ENCODE results near the gene DSPP.

Gene DSPP

DNA sequence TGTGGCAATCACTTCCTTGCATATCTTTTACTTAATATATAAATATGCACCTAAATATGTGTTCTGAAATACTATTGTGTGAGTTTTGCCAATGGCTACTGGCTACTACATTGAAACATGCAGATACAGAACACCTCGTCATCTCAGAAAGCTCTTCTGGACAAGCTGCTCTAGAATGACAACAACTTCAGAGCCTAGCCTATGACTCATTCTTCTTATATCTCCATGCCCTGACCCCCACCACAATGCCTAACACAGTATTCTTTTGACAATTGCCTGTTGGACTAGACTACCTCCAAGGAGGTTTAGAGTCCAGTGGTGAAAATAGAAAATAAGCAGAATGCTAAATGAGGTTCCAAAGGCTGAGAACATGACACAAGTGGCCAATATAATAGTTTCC is 24.1 kb downstream of the DSPP start:
- no peak for DNase-seq

DNA sequence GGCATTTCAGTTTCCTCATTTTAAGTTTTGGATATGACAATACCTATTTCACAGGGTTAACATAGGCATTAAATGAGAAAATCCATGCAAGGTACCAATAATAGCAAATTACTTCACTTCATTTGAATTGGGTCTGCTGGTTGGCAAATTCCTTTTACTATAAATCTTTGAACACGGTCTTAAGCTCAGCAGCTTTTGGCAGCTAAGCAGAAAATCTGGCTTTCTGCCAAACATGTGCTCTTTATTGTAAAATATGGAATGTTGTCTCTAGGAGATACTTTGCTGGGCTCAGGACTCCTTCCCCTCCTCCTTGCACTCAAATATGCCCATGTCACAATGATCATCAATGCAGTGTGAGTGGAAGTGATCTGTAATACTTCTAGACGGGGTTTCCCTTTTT is 24.9 kb downstream of the DSPP start:
- peak; percentile 55 for DNase-seq

DNA sequence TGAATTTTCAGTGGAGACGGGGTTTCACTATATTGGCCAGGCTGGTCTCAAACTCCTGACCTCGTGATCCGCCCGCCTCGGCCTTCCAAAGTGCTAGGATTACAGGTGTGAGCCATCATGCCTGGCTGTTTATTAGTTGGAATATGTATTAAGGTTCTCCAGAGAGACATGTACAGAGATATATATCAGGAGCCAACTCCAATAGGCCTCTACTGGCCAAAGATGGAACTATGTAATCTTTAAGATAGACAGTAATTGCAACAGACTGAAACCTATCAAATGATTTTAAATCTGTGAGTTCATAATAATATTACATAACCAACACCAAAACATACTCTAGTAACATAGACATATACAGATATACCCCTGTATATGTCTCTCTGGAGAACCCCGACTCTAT is 36.0 kb downstream of the DSPP start:
- no peak for DNase-seq

DNA sequence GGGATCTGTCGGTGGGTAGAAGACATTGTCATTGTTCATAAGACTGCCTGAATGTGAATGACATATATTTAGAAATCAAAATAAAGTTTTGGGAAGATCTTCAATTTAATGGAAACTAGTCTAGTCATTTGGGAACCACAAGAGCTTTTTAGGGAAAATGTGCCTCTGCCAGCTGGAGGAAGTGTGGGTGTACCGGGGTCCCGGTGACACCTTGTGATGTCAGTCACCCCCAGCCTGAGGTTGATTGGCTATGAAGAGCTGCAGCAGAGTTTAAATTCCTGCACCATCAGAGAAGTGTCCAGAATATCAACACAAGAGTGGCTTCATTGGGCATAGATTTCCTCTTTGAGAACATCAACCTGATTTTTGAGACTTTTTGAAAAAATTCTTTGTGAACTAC is 41.7 kb downstream of the DSPP start, which contains the start of gene DMP1:
TSS of gene DMP1 (plus strand) at position 301 of the 400 bp plus-strand sequence. CDS start 6,213 bp downstream, outside the sequence.
- DNase-seq, result no peak

DNA sequence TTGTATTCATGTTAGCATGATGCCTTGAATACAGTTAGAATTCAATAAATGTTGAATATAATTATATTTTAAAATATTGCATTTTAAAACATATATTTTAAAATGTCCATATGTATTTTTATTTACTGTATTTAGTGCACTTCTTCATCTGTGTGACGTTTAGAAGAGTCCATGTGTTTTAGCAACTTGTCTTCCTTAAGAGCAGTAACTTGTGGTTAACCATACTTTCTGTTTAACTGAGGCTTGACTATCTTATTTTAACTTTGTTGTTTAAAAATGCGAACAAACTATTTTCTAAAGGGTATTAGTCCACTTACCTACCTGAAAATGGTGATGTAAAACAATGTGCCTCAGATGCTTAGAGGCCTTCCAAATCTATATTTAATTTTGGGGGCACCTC is 42.6 kb downstream of the DSPP start:
- no peak for DNase-seq

DNA sequence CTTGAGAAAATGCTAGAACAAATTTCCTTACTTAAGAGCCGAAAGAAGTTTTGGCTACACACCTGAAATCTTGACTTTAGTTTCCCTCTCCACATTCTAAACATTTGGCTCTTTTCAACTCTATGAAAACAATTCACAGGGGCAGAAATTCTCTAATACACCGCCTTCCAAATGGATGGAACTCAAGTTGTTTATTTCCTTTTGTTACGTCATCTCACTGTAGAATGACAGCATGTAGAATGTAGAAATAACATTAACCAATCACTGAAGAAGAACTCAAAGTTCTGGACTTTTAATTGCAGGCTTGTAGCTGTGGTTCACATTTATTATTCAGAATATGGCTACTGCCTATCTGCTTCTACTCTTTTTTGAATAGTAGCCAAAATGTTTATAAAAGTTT is 43.6 kb downstream of the DSPP start:
- DNase-seq, result no peak

DNA sequence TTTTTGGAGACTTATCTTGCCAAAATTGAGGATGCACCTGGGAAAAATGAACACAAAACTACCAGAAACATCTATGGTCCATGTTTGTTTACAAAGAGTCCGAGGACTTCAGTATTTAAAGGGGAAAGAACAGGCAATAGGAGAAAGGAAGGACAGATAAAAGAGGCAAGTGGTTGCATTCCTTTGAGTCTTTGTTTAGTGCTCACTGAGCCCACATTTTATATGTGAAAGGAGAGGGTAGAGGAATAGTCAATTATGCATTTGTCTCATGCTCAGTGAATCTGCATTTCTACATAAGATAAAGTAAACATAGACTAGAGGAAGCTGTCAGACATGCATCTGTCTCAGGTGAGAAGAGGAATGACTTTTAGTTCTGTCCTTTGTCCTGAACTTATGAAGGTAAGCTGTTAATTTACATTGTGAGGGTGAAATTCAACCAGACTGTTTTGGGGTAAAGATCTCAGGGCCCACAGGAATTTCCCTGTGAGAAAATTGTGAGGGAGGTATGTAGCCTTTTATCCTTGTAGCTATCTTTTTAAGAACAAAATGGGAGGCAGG is 46.2 kb downstream of the DSPP start:
- DNase-seq, result no peak

DNA sequence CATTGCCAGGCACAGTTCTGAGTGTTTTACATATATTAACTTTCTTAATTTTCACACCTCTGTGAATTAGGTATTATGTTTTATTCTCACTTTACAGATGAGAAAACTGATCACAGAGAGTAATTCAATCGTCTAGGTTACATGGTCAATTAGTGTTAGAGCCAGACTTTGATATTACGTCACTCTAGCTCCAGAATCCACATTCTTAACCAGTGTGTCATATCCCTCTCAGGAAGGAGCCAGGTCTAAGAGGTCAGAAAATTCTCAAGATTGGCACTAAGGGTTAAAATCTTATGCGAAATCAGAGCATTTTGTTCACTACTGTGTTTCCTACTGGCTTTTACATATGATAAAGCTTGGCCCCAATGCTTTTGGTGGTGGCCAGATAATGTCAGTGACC is 49.2 kb downstream of the DSPP start:
- DNase-seq, result no peak

DNA sequence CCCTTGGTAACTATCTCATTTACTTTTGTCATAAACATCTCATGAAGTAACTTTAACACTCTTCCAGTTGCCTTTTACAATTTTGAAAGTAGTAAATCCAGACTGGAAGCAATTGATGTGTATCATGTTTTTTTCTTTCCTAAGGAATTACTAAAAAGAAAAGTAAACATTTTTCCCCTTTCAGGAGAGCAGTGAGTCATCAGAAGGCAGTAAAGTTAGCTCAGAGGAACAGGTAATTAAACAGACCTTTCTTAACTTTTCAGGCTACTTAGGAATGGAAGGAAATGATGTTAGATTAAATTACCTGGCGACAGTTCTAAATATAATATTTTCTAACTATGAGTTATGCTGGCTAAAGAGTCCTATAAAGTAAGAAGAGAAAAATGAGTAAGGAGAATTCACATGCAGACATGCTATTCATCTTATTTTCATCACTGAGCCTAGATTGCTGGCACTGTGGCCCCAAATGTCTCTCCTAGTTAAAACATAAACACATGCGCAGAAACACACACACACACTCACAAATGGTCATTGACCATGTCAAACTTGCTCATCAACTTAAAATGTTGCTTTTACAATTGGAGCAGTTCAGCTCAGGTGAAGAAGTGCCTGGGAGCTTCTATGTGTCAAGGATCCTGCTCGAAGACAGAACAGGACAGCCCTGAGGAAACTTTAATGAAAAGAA is 51.1 kb downstream of the DSPP start:
- no peak for DNase-seq

DNA sequence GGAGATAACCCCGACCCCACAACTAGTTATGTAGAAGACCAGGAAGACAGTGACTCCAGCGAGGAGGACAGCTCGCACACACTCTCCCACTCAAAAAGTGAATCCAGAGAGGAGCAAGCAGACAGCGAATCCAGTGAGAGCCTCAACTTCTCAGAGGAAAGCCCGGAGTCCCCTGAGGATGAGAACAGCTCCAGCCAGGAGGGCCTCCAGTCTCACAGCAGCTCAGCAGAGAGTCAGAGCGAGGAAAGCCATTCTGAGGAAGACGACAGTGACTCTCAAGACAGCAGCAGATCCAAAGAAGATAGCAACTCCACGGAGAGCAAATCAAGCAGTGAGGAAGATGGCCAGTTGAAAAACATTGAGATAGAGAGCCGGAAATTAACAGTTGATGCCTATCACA is 54.5 kb downstream of the DSPP start:
- no peak for DNase-seq

Data from NCI-H1105 treated with DMSO at 0.1 percent for 48 hours (cell line).